ENCODE measurements around the gene CST3. TPM values are rescaled to one million over a fixed set of nuclear protein-coding genes. Genes with fewer than 3 reads are reported as not detected.
"Not testable (repeated sequence)": the region's sequence is repeated elsewhere in the genome, so short reads cannot be mapped to it uniquely, and the experiment has no call there.

Gene CST3
- polyA plus RNA-seq, 1 donor from 2014 or later: 54.6 TPM

- H3K9me2 ChIP-seq (ENCODE audit: insufficient read depth, low read length); H3K4me3 ChIP-seq (ENCODE audit: low read length); H3F3A ChIP-seq (ENCODE audit: insufficient read depth, low read length, poor library complexity, severe bottlenecking); H3K27ac ChIP-seq (ENCODE audit: low read length); H3K9ac ChIP-seq (ENCODE audit: low read length); H3K27me3 ChIP-seq (ENCODE audit: insufficient read depth, low read depth, low read length); H4K20me1 ChIP-seq (ENCODE audit: insufficient read depth); H3K36me3 ChIP-seq (ENCODE audit: insufficient read depth, low read length); H3K4me2 ChIP-seq (ENCODE audit: low read length); H2AFZ ChIP-seq (ENCODE audit: low read depth, low read length); H3K79me2 ChIP-seq (replicated peaks; ENCODE audit: insufficient read depth, low read length); H3K9me3 ChIP-seq (ENCODE audit: low read length): not testable (repeated sequence)
Observed at GRCh38 chr20:23664046-23664445, 26.3 kb upstream of the CST3 start.

GRCh38 chr20:23663180-23663579 is 25.4 kb upstream of the CST3 start:
- H3K4me2 ChIP-seq (ENCODE audit: low read length): no peak overlapping the region
- H3K4me3 ChIP-seq (ENCODE audit: low read length): no peak overlapping the region
- H3K27me3 ChIP-seq (ENCODE audit: insufficient read depth, low read depth, low read length): no peaks in the 10 kb centered on the region
- no peak overlapping the region for H3K27ac ChIP-seq (ENCODE audit: low read length)
- H4K20me1 ChIP-seq (ENCODE audit: insufficient read depth): no peaks in the 10 kb centered on the region
- H3F3A ChIP-seq (ENCODE audit: insufficient read depth, low read length, poor library complexity, severe bottlenecking): no peaks in the 10 kb centered on the region
- no peak overlapping the region for H3K9ac ChIP-seq (ENCODE audit: low read length)
- no peak for TF ChIP-seq MXI1 (conservative IDR thresholded peaks at IDR 0.05; ENCODE audit: poor library complexity, severe bottlenecking)
- no peak for TF ChIP-seq EP300 (conservative IDR thresholded peaks at IDR 0.05; ENCODE audit: poor library complexity, severe bottlenecking)
- no peak for TF ChIP-seq RAD21 (conservative IDR thresholded peaks at IDR 0.05)
- TF ChIP-seq TAF1 (IDR thresholded peaks at IDR 0.05; ENCODE audit: low read depth): no peak
- TF ChIP-seq, protein P1, sequence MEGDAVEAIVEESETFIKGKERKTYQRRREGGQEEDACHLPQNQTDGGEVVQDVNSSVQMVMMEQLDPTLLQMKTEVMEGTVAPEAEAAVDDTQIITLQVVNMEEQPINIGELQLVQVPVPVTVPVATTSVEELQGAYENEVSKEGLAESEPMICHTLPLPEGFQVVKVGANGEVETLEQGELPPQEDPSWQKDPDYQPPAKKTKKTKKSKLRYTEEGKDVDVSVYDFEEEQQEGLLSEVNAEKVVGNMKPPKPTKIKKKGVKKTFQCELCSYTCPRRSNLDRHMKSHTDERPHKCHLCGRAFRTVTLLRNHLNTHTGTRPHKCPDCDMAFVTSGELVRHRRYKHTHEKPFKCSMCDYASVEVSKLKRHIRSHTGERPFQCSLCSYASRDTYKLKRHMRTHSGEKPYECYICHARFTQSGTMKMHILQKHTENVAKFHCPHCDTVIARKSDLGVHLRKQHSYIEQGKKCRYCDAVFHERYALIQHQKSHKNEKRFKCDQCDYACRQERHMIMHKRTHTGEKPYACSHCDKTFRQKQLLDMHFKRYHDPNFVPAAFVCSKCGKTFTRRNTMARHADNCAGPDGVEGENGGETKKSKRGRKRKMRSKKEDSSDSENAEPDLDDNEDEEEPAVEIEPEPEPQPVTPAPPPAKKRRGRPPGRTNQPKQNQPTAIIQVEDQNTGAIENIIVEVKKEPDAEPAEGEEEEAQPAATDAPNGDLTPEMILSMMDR (IDR thresholded peaks at IDR 0.05; ENCODE audit: poor library complexity, severe bottlenecking): no peak
- no peak for TF ChIP-seq EZH2 (IDR thresholded peaks at IDR 0.05; ENCODE audit: borderline replicate concordance, insufficient read depth, low read length, poor library complexity, severe bottlenecking)
- TF ChIP-seq POLR2AphosphoS5 (IDR thresholded peaks at IDR 0.05): no peak
- TF ChIP-seq SMC3 (conservative IDR thresholded peaks at IDR 0.05; ENCODE audit: poor library complexity): no peak
- no peak for TF ChIP-seq REST (IDR thresholded peaks at IDR 0.05; ENCODE audit: borderline replicate concordance)
- no peaks in the 10 kb centered on the region for H3K36me3 ChIP-seq (ENCODE audit: insufficient read depth, low read length)
- no peak overlapping the region for H2AFZ ChIP-seq (ENCODE audit: low read depth, low read length)
- no peaks in the 10 kb centered on the region for H3K9me2 ChIP-seq (ENCODE audit: insufficient read depth, low read length)
- no peaks in the 10 kb centered on the region for H3K79me2 ChIP-seq (replicated peaks; ENCODE audit: insufficient read depth, low read length)
- H3K9me3 ChIP-seq (ENCODE audit: low read length): no peaks in the 10 kb centered on the region

- no peak for TF ChIP-seq EP300 (conservative IDR thresholded peaks at IDR 0.05; ENCODE audit: poor library complexity, severe bottlenecking)
- TF ChIP-seq POLR2AphosphoS5 (IDR thresholded peaks at IDR 0.05): no peak
- no peak for TF ChIP-seq MXI1 (conservative IDR thresholded peaks at IDR 0.05; ENCODE audit: poor library complexity, severe bottlenecking)
- TF ChIP-seq TAF1 (IDR thresholded peaks at IDR 0.05; ENCODE audit: low read depth): no peak
- TF ChIP-seq, protein P1 (IDR thresholded peaks at IDR 0.05; ENCODE audit: poor library complexity, severe bottlenecking): no peak
- no peak for TF ChIP-seq RAD21 (conservative IDR thresholded peaks at IDR 0.05)
- no peak for TF ChIP-seq REST (IDR thresholded peaks at IDR 0.05; ENCODE audit: borderline replicate concordance)
- no peak for TF ChIP-seq EZH2 (IDR thresholded peaks at IDR 0.05; ENCODE audit: borderline replicate concordance, insufficient read depth, low read length, poor library complexity, severe bottlenecking)
- TF ChIP-seq SMC3 (conservative IDR thresholded peaks at IDR 0.05; ENCODE audit: poor library complexity): no peak
- H3K4me2 ChIP-seq (ENCODE audit: low read length): no peak overlapping the region
- no peak overlapping the region for H2AFZ ChIP-seq (ENCODE audit: low read depth, low read length)
- H3K9me3 ChIP-seq (ENCODE audit: low read length): no peaks in the 10 kb centered on the region
- H4K20me1 ChIP-seq (ENCODE audit: insufficient read depth): no peaks in the 10 kb centered on the region
- no peak overlapping the region for H3K4me3 ChIP-seq (ENCODE audit: low read length)
- H3K36me3 ChIP-seq (ENCODE audit: insufficient read depth, low read length): no peaks in the 10 kb centered on the region
- H3K27ac ChIP-seq (ENCODE audit: low read length): no peak overlapping the region
- no peaks in the 10 kb centered on the region for H3K79me2 ChIP-seq (replicated peaks; ENCODE audit: insufficient read depth, low read length)
- no peaks in the 10 kb centered on the region for H3K9me2 ChIP-seq (ENCODE audit: insufficient read depth, low read length)
- H3F3A ChIP-seq (ENCODE audit: insufficient read depth, low read length, poor library complexity, severe bottlenecking): no peaks in the 10 kb centered on the region
- no peaks in the 10 kb centered on the region for H3K27me3 ChIP-seq (ENCODE audit: insufficient read depth, low read depth, low read length)
- H3K9ac ChIP-seq (ENCODE audit: low read length): no peak overlapping the region
Observed at GRCh38 chr20:23662276-23662870, 24.6 kb upstream of the CST3 start.
